Jurkat, Clone E6-1 (cell line): ENCODE measurements around the gene RBPJ.
"Not testable (repeated sequence)": the region's sequence is repeated elsewhere in the genome, so short reads cannot be mapped to it uniquely, and the experiment has no call there.

Experiments
- DNase-seq: peaks from one replicate; pipeline ENCODE4 v3.0.0-alpha.2; 2011; ENCODE audit warnings: low read depth, low spot score
- H3K4me3 ChIP-seq: 2 replicates; pipeline ENCODE4 v1.5.1; 2011; ENCODE audit warnings: mild to moderate bottlenecking, low read length, control low read depth, moderate library complexity

The RBPJ gene

GRCh38 chr4:26300314-26301307 is 20.2 kb upstream of the RBPJ start:
- H3K4me3 ChIP-seq: no peak overlapping the region
- DNase-seq: no peak

GRCh38 chr4:26302031-26302899 is 18.5 kb upstream of the RBPJ start:
- DNase-seq: no peak
- no peak overlapping the region for H3K4me3 ChIP-seq

GRCh38 chr4:26303008-26303407 is 17.8 kb upstream of the RBPJ start:
- H3K4me3 ChIP-seq: no peak overlapping the region
- no peak for DNase-seq

GRCh38 chr4:26307037-26307800 is 13.6 kb upstream of the RBPJ start:
- DNase-seq: no peak
- no peak overlapping the region for H3K4me3 ChIP-seq

- no peak overlapping the region for H3K4me3 ChIP-seq
- DNase-seq: no peak
These were observed 12.2 kb upstream of the RBPJ start for GRCh38 chr4:26308568-26308967.

- no peak overlapping the region for H3K4me3 ChIP-seq
These were observed 10.6 kb upstream of the RBPJ start for GRCh38 chr4:26310264-26310663.

GRCh38 chr4:26311633-26312032 is 9.2 kb upstream of the RBPJ start:
- no peak for DNase-seq
- H3K4me3 ChIP-seq: no peak overlapping the region

More at GRCh38 chr4:26310264-26310663, 10.6 kb upstream of the RBPJ start:
- no peak for DNase-seq

GRCh38 chr4:26315316-26315932 is 5.4 kb upstream of the RBPJ start:
- DNase-seq, H3K4me3 ChIP-seq: not testable (repeated sequence)

GRCh38 chr4:26317766-26318165 is 3.0 kb upstream of the RBPJ start:
- no peak overlapping the region for H3K4me3 ChIP-seq
- no peak for DNase-seq

- peak overlapping the region; percentile 90 for H3K4me3 ChIP-seq
- DNase-seq: peak; percentile 99
These were observed 1.3 kb upstream of the RBPJ start for GRCh38 chr4:26319467-26319948.

GRCh38 chr4:26319949-26320537 is 771 bp upstream of the RBPJ start:
- H3K4me3 ChIP-seq: peak overlapping the region; percentile 90
- DNase-seq: no peak

- no peak for DNase-seq
- H3K4me3 ChIP-seq: peak overlapping the region; percentile 90
These were observed 783 bp downstream of the RBPJ start for GRCh38 chr4:26321373-26322221.

- H3K4me3 ChIP-seq: peak overlapping the region; percentile 90
- no peak for DNase-seq
These were observed 1.5 kb downstream of the RBPJ start for GRCh38 chr4:26322346-26322745.

- no peak overlapping the region for H3K4me3 ChIP-seq
- no peak for DNase-seq
These were observed 3.0 kb downstream of the RBPJ start for GRCh38 chr4:26323821-26324220.

GRCh38 chr4:26325191-26325590 is 4.4 kb downstream of the RBPJ start:
- peak; percentile 49 for DNase-seq
- H3K4me3 ChIP-seq: no peak overlapping the region

- DNase-seq: no peak
- no peak overlapping the region for H3K4me3 ChIP-seq
These were observed 6.0 kb downstream of the RBPJ start for GRCh38 chr4:26326791-26327190.

- no peak overlapping the region for H3K4me3 ChIP-seq
- DNase-seq: peak; percentile 62
These were observed 9.5 kb downstream of the RBPJ start for GRCh38 chr4:26330186-26330787.
